ENCODE data around the gene CYRIA. TPM values are rescaled to one million over a fixed set of nuclear protein-coding genes. Genes with fewer than 3 reads are reported as not detected.

Gene CYRIA
- total RNA-seq, 1 experiment from 2014 or later, result 2.3 TPM

GRCh38 chr2:16658076-16658739 lies 7.4 kb downstream of the CYRIA start:
- Histone ChIP-seq H3K27ac (ENCODE audit: low read length) (no peak overlapping the region), H4K20me1 (ENCODE audit: insufficient read depth, low read depth, low read length) (no peaks in the 10 kb centered on the region)

GRCh38 chr2:16657671-16658070 lies 8.0 kb downstream of the CYRIA start:
- no peak overlapping the region for H3K27ac ChIP-seq (ENCODE audit: low read length)
- no peaks in the 10 kb centered on the region for H3K79me2 ChIP-seq (ENCODE audit: low read length)
- DNase-seq, result no peak
- H3K9me2 ChIP-seq (replicated peaks; ENCODE audit: insufficient read depth, low read length), result no peaks in the 10 kb centered on the region
- no peak overlapping the region for H3K9ac ChIP-seq (ENCODE audit: low read length)
- H3K4me1 ChIP-seq (ENCODE audit: low read length), result peaks cover 48% of the 10 kb centered on the region
- no peaks in the 10 kb centered on the region for H3K36me3 ChIP-seq (ENCODE audit: insufficient read depth, low read length)
- no peak overlapping the region for H3K4me3 ChIP-seq (ENCODE audit: low read length)
- no peaks in the 10 kb centered on the region for H3K9me3 ChIP-seq (ENCODE audit: low read length)
- H3K27me3 ChIP-seq (ENCODE audit: low read length), result no peaks in the 10 kb centered on the region
- no peaks in the 10 kb centered on the region for H4K20me1 ChIP-seq (ENCODE audit: insufficient read depth, low read depth, low read length)
- no peak overlapping the region for H2AFZ ChIP-seq (ENCODE audit: low read length)
- no peak overlapping the region for H3K4me2 ChIP-seq (ENCODE audit: low read depth, low read length, poor library complexity, severe bottlenecking)

More at GRCh38 chr2:16658076-16658739, 7.4 kb downstream of the CYRIA start:
- Histone ChIP-seq H3K9ac (ENCODE audit: low read length) (no peak overlapping the region), H3K4me3 (ENCODE audit: low read length) (no peak overlapping the region), H2AFZ (ENCODE audit: low read length) (no peak overlapping the region), H3K4me2 (ENCODE audit: low read depth, low read length, poor library complexity, severe bottlenecking) (no peak overlapping the region), H3K27me3 (ENCODE audit: low read length) (no peaks in the 10 kb centered on the region), H3K9me3 (ENCODE audit: low read length) (no peaks in the 10 kb centered on the region), H3K36me3 (ENCODE audit: insufficient read depth, low read length) (no peaks in the 10 kb centered on the region), H3K79me2 (ENCODE audit: low read length) (no peaks in the 10 kb centered on the region), H3K4me1 (ENCODE audit: low read length) (peaks cover 48% of the 10 kb centered on the region), H3K9me2 (replicated peaks; ENCODE audit: insufficient read depth, low read length) (no peaks in the 10 kb centered on the region)
- DNase-seq, result no peak

DNA sequence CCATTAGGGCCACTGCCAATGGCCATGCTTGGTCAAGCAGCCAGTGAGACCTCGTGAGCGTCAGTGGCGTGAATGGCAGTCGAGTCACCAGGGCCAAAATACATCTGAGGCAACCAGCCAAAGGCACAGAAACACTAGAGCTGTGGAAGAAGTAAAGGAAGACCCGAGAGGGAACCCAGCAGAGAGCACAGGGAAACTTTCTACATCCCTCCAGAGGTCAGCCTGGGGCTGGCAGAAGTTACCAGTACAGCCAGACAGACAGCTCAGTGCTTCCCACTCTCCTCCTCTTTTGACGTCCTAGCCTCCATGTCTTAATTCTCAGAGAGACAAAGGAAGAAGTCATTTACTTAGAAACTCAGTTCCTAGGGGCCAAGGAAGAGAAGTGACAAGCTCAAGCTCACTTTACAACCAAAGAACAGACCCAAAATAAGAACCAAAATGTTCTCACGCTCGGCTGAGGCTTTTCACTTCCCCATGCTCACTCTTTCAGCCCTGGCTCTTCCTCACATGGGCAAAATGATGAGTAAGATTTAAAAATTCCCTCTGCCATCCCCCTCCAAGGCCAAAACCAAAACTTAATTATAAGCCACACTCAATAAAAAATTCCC lies 8.7 kb downstream of the CYRIA start:
- H4K20me1 ChIP-seq (ENCODE audit: insufficient read depth, low read depth, low read length), result no peaks in the 10 kb centered on the region
- no peak overlapping the region for H3K27ac ChIP-seq (ENCODE audit: low read length)
- no peaks in the 10 kb centered on the region for H3K27me3 ChIP-seq (ENCODE audit: low read length)
- peaks cover 48% of the 10 kb centered on the region for H3K4me1 ChIP-seq (ENCODE audit: low read length)
- no peaks in the 10 kb centered on the region for H3K79me2 ChIP-seq (ENCODE audit: low read length)
- H3K36me3 ChIP-seq (ENCODE audit: insufficient read depth, low read length), result no peaks in the 10 kb centered on the region
- DNase-seq, result peak; percentile 75
- no peaks in the 10 kb centered on the region for H3K9me2 ChIP-seq (replicated peaks; ENCODE audit: insufficient read depth, low read length)
- H2AFZ ChIP-seq (ENCODE audit: low read length), result peak overlapping the region; percentile 58; the same call in 1 of the 2 replicates
- 0 out of 2 replicates have a peak overlapping the region, but pooled peaks have one; percentile 19 for H3K9ac ChIP-seq (ENCODE audit: low read length)
- peak overlapping the region; percentile 40 for H3K4me2 ChIP-seq (ENCODE audit: low read depth, low read length, poor library complexity, severe bottlenecking)
- peak overlapping the region; percentile 16; the same call in 1 of the 2 replicates for H3K4me3 ChIP-seq (ENCODE audit: low read length)
- no peaks in the 10 kb centered on the region for H3K9me3 ChIP-seq (ENCODE audit: low read length)

GRCh38 chr2:16655905-16656642 lies 9.6 kb downstream of the CYRIA start:
- Histone ChIP-seq H3K4me2 (ENCODE audit: low read depth, low read length, poor library complexity, severe bottlenecking) (peak overlapping the region; percentile 40), H3K79me2 (ENCODE audit: low read length) (no peaks in the 10 kb centered on the region), H3K9ac (ENCODE audit: low read length) (no peak overlapping the region), H3K4me1 (ENCODE audit: low read length) (peaks cover 48% of the 10 kb centered on the region), H3K9me2 (replicated peaks; ENCODE audit: insufficient read depth, low read length) (no peaks in the 10 kb centered on the region), H4K20me1 (ENCODE audit: insufficient read depth, low read depth, low read length) (no peaks in the 10 kb centered on the region), H3K36me3 (ENCODE audit: insufficient read depth, low read length) (no peaks in the 10 kb centered on the region), H3K9me3 (ENCODE audit: low read length) (no peaks in the 10 kb centered on the region), H3K4me3 (ENCODE audit: low read length) (no peak overlapping the region), H3K27me3 (ENCODE audit: low read length) (no peaks in the 10 kb centered on the region), H3K27ac (ENCODE audit: low read length) (no peak overlapping the region), H2AFZ (ENCODE audit: low read length) (no peak overlapping the region)
- DNase-seq, result no peak

DNA sequence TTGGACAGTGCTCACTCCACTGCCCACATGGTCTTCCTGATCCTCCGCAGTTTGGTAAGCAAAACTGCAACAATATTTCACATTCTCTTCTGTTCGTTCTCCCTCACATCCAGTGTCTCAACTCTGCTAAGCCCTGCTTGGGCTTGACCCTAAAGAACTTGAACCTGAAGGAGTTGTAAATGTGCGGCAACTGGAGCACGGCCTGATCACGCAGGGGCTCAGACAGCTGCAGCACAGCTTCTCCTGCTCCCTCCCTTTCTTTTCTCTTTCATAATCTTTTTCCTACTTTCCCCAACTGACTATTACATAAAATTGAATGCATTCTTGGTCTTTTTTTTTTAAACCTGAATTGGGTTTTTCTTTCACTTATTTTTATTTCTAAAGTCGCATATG lies 10.2 kb downstream of the CYRIA start:
- no peak overlapping the region for H3K27ac ChIP-seq (ENCODE audit: low read length)
- no peaks in the 10 kb centered on the region for H3K27me3 ChIP-seq (ENCODE audit: low read length)
- H4K20me1 ChIP-seq (ENCODE audit: insufficient read depth, low read depth, low read length), result no peaks in the 10 kb centered on the region
- H3K36me3 ChIP-seq (ENCODE audit: insufficient read depth, low read length), result no peaks in the 10 kb centered on the region
- H3K9ac ChIP-seq (ENCODE audit: low read length), result no peak overlapping the region; the same call in 1 of the 2 replicates
- peaks cover 53% of the 10 kb centered on the region for H3K4me1 ChIP-seq (ENCODE audit: low read length)
- H3K79me2 ChIP-seq (ENCODE audit: low read length), result no peaks in the 10 kb centered on the region
- no peak for DNase-seq
- no peak overlapping the region for H3K4me3 ChIP-seq (ENCODE audit: low read length)
- no peak overlapping the region for H2AFZ ChIP-seq (ENCODE audit: low read length)
- H3K9me2 ChIP-seq (replicated peaks; ENCODE audit: insufficient read depth, low read length), result no peaks in the 10 kb centered on the region
- H3K4me2 ChIP-seq (ENCODE audit: low read depth, low read length, poor library complexity, severe bottlenecking), result peak overlapping the region; percentile 27
- no peaks in the 10 kb centered on the region for H3K9me3 ChIP-seq (ENCODE audit: low read length)

DNA sequence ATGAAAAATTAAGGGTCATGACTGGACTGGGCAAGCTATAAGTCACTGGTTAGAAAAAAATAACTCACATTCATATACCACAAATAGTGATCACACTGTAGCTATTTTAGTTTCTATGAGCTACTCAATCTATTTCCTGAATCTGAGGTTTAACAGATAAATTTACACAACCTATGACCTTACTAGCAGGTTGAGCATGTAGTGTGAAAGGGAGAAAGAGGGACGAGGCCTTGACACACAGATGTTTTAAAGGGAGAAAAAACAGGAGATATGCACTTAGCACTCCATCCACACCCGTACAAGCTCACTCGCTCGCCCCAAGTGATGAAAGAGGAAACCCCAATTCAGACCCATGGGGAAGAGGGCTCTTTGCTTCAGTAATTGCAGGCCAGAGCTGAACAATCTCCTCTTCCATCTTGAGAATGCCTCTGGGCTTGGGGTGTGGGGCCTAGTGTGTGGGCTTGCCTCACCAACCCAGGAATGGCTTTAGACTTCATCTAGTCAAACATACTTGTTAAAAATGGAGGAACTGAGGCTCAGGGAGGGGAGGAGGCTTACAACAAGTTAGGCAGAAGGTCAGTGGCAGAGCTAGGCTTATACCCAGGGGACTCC lies 10.7 kb downstream of the CYRIA start:
- H3K4me1 ChIP-seq (ENCODE audit: low read length), result peaks cover 56% of the 10 kb centered on the region
- H4K20me1 ChIP-seq (ENCODE audit: insufficient read depth, low read depth, low read length), result no peaks in the 10 kb centered on the region
- no peak overlapping the region for H3K4me3 ChIP-seq (ENCODE audit: low read length)
- no peaks in the 10 kb centered on the region for H3K27me3 ChIP-seq (ENCODE audit: low read length)
- H3K9ac ChIP-seq (ENCODE audit: low read length), result no peak overlapping the region; the same call in 1 of the 2 replicates
- no peak overlapping the region for H2AFZ ChIP-seq (ENCODE audit: low read length)
- H3K36me3 ChIP-seq (ENCODE audit: insufficient read depth, low read length), result no peaks in the 10 kb centered on the region
- H3K79me2 ChIP-seq (ENCODE audit: low read length), result no peaks in the 10 kb centered on the region
- peak overlapping the region; percentile 27 for H3K4me2 ChIP-seq (ENCODE audit: low read depth, low read length, poor library complexity, severe bottlenecking)
- H3K27ac ChIP-seq (ENCODE audit: low read length), result no peak overlapping the region
- DNase-seq, result peak; percentile 67
- no peaks in the 10 kb centered on the region for H3K9me3 ChIP-seq (ENCODE audit: low read length)
- no peaks in the 10 kb centered on the region for H3K9me2 ChIP-seq (replicated peaks; ENCODE audit: insufficient read depth, low read length)

DNA sequence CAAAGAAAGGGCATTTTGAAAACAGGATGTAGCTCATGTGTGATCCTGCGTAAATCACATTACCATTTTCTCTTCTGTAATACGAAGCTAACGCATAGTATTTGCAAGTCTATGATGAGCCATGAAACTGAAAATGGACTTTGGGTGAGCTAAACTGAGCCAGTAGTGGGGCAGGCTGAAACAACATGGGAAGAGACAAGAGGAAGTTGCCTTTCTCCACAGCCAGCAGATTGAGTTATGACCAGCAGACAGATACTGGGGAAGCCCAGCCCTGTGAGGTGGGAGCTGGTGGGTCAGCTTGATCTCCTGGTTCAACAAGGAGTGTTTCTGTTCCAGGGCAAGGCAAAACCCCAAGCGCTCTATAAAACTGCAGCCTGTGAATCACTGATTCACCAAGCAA lies 11.8 kb downstream of the CYRIA start:
- H3K27me3 ChIP-seq (ENCODE audit: low read length), result no peaks in the 10 kb centered on the region
- no peaks in the 10 kb centered on the region for H3K36me3 ChIP-seq (ENCODE audit: insufficient read depth, low read length)
- DNase-seq, result no peak
- peaks cover 56% of the 10 kb centered on the region for H3K4me1 ChIP-seq (ENCODE audit: low read length)
- H3K79me2 ChIP-seq (ENCODE audit: low read length), result no peaks in the 10 kb centered on the region
- H3K9me2 ChIP-seq (replicated peaks; ENCODE audit: insufficient read depth, low read length), result no peaks in the 10 kb centered on the region
- H3K4me3 ChIP-seq (ENCODE audit: low read length), result no peak overlapping the region
- H2AFZ ChIP-seq (ENCODE audit: low read length), result peak overlapping the region; percentile 19; the same call in 1 of the 2 replicates
- no peaks in the 10 kb centered on the region for H4K20me1 ChIP-seq (ENCODE audit: insufficient read depth, low read depth, low read length)
- H3K9me3 ChIP-seq (ENCODE audit: low read length), result no peaks in the 10 kb centered on the region
- H3K9ac ChIP-seq (ENCODE audit: low read length), result no peak overlapping the region
- no peak overlapping the region for H3K27ac ChIP-seq (ENCODE audit: low read length)
- peak overlapping the region; percentile 10 for H3K4me2 ChIP-seq (ENCODE audit: low read depth, low read length, poor library complexity, severe bottlenecking)

- H2AFZ ChIP-seq (ENCODE audit: low read length), result no peak overlapping the region
- no peak overlapping the region for H3K27ac ChIP-seq (ENCODE audit: low read length)
- no peaks in the 10 kb centered on the region for H3K27me3 ChIP-seq (ENCODE audit: low read length)
- peaks cover 53% of the 10 kb centered on the region for H3K4me1 ChIP-seq (ENCODE audit: low read length)
- H3K4me2 ChIP-seq (ENCODE audit: low read depth, low read length, poor library complexity, severe bottlenecking), result no peak overlapping the region
- H4K20me1 ChIP-seq (ENCODE audit: insufficient read depth, low read depth, low read length), result no peaks in the 10 kb centered on the region
- H3K9me3 ChIP-seq (ENCODE audit: low read length), result no peaks in the 10 kb centered on the region
- no peaks in the 10 kb centered on the region for H3K79me2 ChIP-seq (ENCODE audit: low read length)
- H3K9ac ChIP-seq (ENCODE audit: low read length), result no peak overlapping the region
- H3K9me2 ChIP-seq (replicated peaks; ENCODE audit: insufficient read depth, low read length), result no peaks in the 10 kb centered on the region
- no peaks in the 10 kb centered on the region for H3K36me3 ChIP-seq (ENCODE audit: insufficient read depth, low read length)
- no peak overlapping the region for H3K4me3 ChIP-seq (ENCODE audit: low read length)
- DNase-seq, result no peak
Measured at GRCh38 chr2:16653083-16653375, 12.6 kb downstream of the CYRIA start.

Data from Karpas-422 (cell line).